K562 (cell line): ENCODE measurements around the gene TRIP10. TPM values are rescaled to one million over a fixed set of nuclear protein-coding genes. Genes with fewer than 3 reads are reported as not detected.

Experiments used
- ATF1 ChIP-seq, 2 experiments: fragments of 450-650 bp in 1 of 2; IDR thresholded peaks; 2 replicates each; pipeline ENCODE4 v1.6.1; 2016; ENCODE audit warnings: missing compliant biosample characterization in 1 of 2, missing genetic modification characterization in 1 of 2
- ATF7 ChIP-seq: fragments of 450-650 bp; IDR thresholded peaks from 2 replicates; pipeline ENCODE4 v1.7.1; 2014; ENCODE audit warnings: mild to moderate bottlenecking, moderate library complexity
- BCL6 ChIP-seq: fragments of 250-450 bp; sonication (Bioruptor Pico); IDR thresholded peaks from 2 replicates; pipeline ENCODE4 v1.4.0; 2020
- CREB1 ChIP-seq, 2 experiments: sonication (generic) in 1 of 2; formaldehyde crosslinking in 1 of 2; IDR thresholded peaks; 2 replicates each; pipeline versions ENCODE4 v1.6.1 to v1.8.0; 2012 to 2022; ENCODE audit warnings: inconsistent platforms in 1 of 2, mild to moderate bottlenecking in 1 of 2, missing genetic modification reagents in 1 of 2, moderate library complexity in 1 of 2
- EGR1 ChIP-seq: fragments of 450-650 bp; conservative IDR thresholded peaks from 2 replicates; pipeline ENCODE4 v1.6.1; 2017; ENCODE audit warnings: mild to moderate bottlenecking
- EHMT2 ChIP-seq: fragments of 450-650 bp; IDR thresholded peaks from 2 replicates; pipeline ENCODE4 v1.6.1; 2018; ENCODE audit warnings: antibody characterized with exemption
- KLF13 ChIP-seq: fragments of 450-650 bp; IDR thresholded peaks from 2 replicates; pipeline ENCODE4 v1.6.1; 2016; ENCODE audit warnings: missing genetic modification characterization, low read depth, mild to moderate bottlenecking, missing compliant biosample characterization, moderate library complexity, borderline replicate concordance
- MAZ ChIP-seq, 2 experiments: fragments of 450-650 bp in 1 of 2; sonication (generic) in 1 of 2; formaldehyde crosslinking; IDR thresholded peaks in 1 of 2; conservative IDR thresholded peaks in 1 of 2; 2 replicates each; pipeline versions ENCODE4 v1.4.0 to v1.5.0; 2020; ENCODE audit warnings: mild to moderate bottlenecking in 1 of 2, missing genetic modification reagents in 1 of 2
- MEIS2 ChIP-seq: fragments of 450-650 bp; IDR thresholded peaks from 2 replicates; pipeline ENCODE4 v1.6.1; 2014; ENCODE audit warnings: mild to moderate bottlenecking; ENCODE audit not compliant: partially characterized antibody
- NBN ChIP-seq: fragments of 450-650 bp; IDR thresholded peaks from 2 replicates; pipeline ENCODE4 v1.6.1; 2016; ENCODE audit warnings: low read depth, mild to moderate bottlenecking
- SP1 ChIP-seq: sonication (generic); formaldehyde crosslinking; IDR thresholded peaks from 2 replicates; pipeline ENCODE4 v1.8.1; 2022; ENCODE audit warnings: mild to moderate bottlenecking, missing genetic modification reagents
- SRF ChIP-seq, 2 experiments: fragments of 250-450, 450-650 bp in 1 of 2; sonication (Bioruptor Pico) in 1 of 2; sonication (generic) in 1 of 2; formaldehyde crosslinking; IDR thresholded peaks; 2 replicates each; pipeline versions ENCODE4 v1.5.0 to v1.5.1; 2020 to 2022; ENCODE audit warnings: mild to moderate bottlenecking in 1 of 2, missing genetic modification reagents in 1 of 2
- TBP ChIP-seq: optimal IDR thresholded peaks from 2 replicates; pipeline ENCODE3; 2011; ENCODE audit warnings: low read depth, low read length, improper control_type of control experiment
- TCF7 ChIP-seq: sonication (generic); IDR thresholded peaks from 2 replicates; pipeline ENCODE4 v1.6.1; 2016; ENCODE audit warnings: antibody characterized with exemption, borderline replicate concordance
- ZBTB7A ChIP-seq: IDR thresholded peaks from 2 replicates; pipeline ENCODE4 v1.6.1; 2011; ENCODE audit warnings: low read depth, mild to moderate bottlenecking, low read length, moderate library complexity, borderline replicate concordance; ENCODE audit not compliant: control insufficient read depth
- ZNF146 ChIP-seq: IDR thresholded peaks from one replicate; pipeline ENCODE4 v1.6.1; 2018; ENCODE audit warnings: missing compliant biosample characterization; ENCODE audit not compliant: unreplicated experiment
- ZSCAN29 ChIP-seq: fragments of 450-650 bp; IDR thresholded peaks from 2 replicates; pipeline ENCODE4 v1.6.1; 2017
- polyA plus RNA-seq, 8 experiments: library from polyadenylated mRNA; depleted of rRNA in 4 of 8; stranded (reverse) in 5 of 8; unstranded in 3 of 8; fragments of >200 nt; fragmentation: Nextera tagmentation in 2 of 8; fragmentation: Illumina TruSeq in 1 of 8; extraction: Ambion mirVana in 2 of 8; extraction: Trizol in 1 of 8; gene quantifications; 2 replicates each; pipeline versions ENCODE4 v1.2.1 to v1.2.3, GENCODE V29; 2011 to 2014; ENCODE audit warnings: inconsistent platforms in 1 of 8, missing spikeins in 1 of 8
- total RNA-seq, 7 experiments: library from RNA; depleted of rRNA in 6 of 7; stranded (reverse); fragments of >200 nt in 6 of 7; fragmentation: Illumina TruSeq in 2 of 7; extraction: Trizol in 2 of 7; gene quantifications; 2 replicates each; pipeline versions ENCODE4 v1.2.1 to v1.2.3, GENCODE V29; 2011 to 2021; ENCODE audit warnings: low replicate concordance in 1 of 7
- TF ChIP-seq, protein P1 (sequence below): fragments of 450-650 bp; IDR thresholded peaks from 2 replicates; pipeline ENCODE4 v1.6.1; 2018; ENCODE audit not compliant: partially characterized antibody
- TF ChIP-seq, protein P2 (sequence below): sonication (generic); formaldehyde crosslinking; IDR thresholded peaks from 2 replicates; pipeline ENCODE4 v1.8.0; 2022; ENCODE audit warnings: missing genetic modification reagents, mild to moderate bottlenecking, borderline replicate concordance
- TF ChIP-seq, protein P3 (sequence below): IDR thresholded peaks from 2 replicates; pipeline ENCODE4 v1.6.1; 2016; ENCODE audit warnings: missing genetic modification characterization, missing compliant biosample characterization

Gene TRIP10
- total and polyA plus RNA-seq, 9 of the 15 experiments (the other 6 are each of a cell fraction or from before 2014, with no cell fraction given), result 1.2 to 66.8 (median 36.1) TPM

DNA sequence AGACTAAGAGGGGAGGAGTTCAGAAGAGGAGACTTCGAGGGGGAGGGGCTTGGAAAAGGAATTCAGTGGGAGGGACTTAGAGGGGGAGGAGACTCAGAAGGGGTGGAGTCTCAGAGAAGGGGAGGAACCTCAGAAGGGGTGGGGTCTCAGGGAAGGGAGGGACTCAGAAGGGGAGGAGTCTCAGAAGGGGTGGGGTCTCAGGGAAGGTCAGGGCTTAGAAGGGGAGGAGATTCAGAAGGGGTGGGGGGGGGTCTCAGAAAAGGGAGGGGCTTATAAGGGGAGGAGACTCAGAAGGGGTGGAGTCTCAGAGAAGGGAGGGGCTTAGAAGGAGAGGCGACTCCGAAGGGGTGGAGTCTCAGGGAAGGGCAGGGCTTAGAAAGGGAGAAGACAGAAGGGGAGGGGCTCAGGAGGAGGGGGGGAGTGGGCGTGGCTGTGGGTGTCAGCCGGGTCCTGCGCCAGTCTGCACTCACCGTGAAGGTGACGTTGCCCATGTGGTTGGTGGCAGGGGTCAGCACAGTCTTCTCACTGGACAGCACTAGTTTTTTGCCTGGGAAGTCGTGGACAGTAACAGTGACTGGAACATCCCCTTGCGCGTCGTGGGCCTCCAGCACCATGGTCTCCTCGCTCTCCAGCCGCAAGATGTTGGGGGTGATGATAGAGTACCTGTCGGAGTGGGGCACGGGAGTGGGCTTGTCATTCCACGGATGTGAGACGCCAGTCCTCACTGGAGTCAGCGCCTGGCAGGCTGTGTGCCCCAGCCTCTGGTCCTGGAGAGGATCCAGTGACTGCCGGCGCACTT, 20.5 kb upstream of the TRIP10 start (continued):
- TF ChIP-seq, protein P1, sequence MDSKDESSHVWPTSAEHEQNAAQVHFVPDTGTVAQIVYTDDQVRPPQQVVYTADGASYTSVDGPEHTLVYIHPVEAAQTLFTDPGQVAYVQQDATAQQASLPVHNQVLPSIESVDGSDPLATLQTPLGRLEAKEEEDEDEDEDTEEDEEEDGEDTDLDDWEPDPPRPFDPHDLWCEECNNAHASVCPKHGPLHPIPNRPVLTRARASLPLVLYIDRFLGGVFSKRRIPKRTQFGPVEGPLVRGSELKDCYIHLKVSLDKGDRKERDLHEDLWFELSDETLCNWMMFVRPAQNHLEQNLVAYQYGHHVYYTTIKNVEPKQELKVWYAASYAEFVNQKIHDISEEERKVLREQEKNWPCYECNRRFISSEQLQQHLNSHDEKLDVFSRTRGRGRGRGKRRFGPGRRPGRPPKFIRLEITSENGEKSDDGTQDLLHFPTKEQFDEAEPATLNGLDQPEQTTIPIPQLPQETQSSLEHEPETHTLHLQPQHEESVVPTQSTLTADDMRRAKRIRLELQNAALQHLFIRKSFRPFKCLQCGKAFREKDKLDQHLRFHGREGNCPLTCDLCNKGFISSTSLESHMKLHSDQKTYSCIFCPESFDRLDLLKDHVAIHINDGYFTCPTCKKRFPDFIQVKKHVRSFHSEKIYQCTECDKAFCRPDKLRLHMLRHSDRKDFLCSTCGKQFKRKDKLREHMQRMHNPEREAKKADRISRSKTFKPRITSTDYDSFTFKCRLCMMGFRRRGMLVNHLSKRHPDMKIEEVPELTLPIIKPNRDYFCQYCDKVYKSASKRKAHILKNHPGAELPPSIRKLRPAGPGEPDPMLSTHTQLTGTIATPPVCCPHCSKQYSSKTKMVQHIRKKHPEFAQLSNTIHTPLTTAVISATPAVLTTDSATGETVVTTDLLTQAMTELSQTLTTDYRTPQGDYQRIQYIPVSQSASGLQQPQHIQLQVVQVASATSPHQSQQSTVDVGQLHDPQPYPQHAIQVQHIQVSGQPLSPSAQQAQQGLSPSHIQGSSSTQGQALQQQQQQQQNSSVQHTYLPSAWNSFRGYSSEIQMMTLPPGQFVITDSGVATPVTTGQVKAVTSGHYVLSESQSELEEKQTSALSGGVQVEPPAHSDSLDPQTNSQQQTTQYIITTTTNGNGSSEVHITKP, result peak; percentile 23
- TF ChIP-seq MAZ (CRISPR knock-in tag; conservative IDR thresholded peaks at IDR 0.05 in 1 of 2, IDR thresholded peaks at IDR 0.05 in 1 of 2), result peak in 1 of 2 experiments; percentile 69; a peak in 2 of 4 replicates
- TF ChIP-seq, protein P2, sequence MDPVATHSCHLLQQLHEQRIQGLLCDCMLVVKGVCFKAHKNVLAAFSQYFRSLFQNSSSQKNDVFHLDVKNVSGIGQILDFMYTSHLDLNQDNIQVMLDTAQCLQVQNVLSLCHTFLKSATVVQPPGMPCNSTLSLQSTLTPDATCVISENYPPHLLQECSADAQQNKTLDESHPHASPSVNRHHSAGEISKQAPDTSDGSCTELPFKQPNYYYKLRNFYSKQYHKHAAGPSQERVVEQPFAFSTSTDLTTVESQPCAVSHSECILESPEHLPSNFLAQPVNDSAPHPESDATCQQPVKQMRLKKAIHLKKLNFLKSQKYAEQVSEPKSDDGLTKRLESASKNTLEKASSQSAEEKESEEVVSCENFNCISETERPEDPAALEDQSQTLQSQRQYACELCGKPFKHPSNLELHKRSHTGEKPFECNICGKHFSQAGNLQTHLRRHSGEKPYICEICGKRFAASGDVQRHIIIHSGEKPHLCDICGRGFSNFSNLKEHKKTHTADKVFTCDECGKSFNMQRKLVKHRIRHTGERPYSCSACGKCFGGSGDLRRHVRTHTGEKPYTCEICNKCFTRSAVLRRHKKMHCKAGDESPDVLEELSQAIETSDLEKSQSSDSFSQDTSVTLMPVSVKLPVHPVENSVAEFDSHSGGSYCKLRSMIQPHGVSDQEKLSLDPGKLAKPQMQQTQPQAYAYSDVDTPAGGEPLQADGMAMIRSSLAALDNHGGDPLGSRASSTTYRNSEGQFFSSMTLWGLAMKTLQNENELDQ (CRISPR knock-in tag), result no peak
- peak; percentile 39 for TF ChIP-seq TBP
- TF ChIP-seq CREB1 (IDR thresholded peaks at IDR 0.05), result no peak
- 0 out of 2 replicates have a peak, but pooled peaks have one; percentile 36 for TF ChIP-seq CREB1 (CRISPR knock-in tag; IDR thresholded peaks at IDR 0.05)
- no peak for TF ChIP-seq NBN
- TF ChIP-seq, protein P3, sequence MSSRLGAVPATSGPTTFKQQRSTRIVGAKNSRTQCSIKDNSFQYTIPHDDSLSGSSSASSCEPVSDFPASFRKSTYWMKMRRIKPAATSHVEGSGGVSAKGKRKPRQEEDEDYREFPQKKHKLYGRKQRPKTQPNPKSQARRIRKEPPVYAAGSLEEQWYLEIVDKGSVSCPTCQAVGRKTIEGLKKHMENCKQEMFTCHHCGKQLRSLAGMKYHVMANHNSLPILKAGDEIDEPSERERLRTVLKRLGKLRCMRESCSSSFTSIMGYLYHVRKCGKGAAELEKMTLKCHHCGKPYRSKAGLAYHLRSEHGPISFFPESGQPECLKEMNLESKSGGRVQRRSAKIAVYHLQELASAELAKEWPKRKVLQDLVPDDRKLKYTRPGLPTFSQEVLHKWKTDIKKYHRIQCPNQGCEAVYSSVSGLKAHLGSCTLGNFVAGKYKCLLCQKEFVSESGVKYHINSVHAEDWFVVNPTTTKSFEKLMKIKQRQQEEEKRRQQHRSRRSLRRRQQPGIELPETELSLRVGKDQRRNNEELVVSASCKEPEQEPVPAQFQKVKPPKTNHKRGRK (tag), result no peak
- no peak for TF ChIP-seq ZNF146 (CRISPR knock-in tag)
- peak; percentile 77; the same call in 1 of the 2 replicates for TF ChIP-seq ZBTB7A
- TF ChIP-seq KLF13 (tag), result peak; percentile 79; the same call in 1 of the 2 replicates
- TF ChIP-seq ATF7, result 0 out of 2 replicates have a peak, but pooled peaks have one; percentile 24
- TF ChIP-seq EHMT2, result no peak
- TF ChIP-seq TCF7, result 0 out of 2 replicates have a peak, but pooled peaks have one; percentile 32
- TF ChIP-seq SP1, result peak; percentile 81; the same call in 1 of the 2 replicates
- TF ChIP-seq MEIS2, result peak; percentile 9
- no peak for TF ChIP-seq ZSCAN29
- TF ChIP-seq ATF1 (CRISPR knock-in tag; IDR thresholded peaks at IDR 0.05), result no peak
- peak; percentile 57 for TF ChIP-seq ATF1 (tag; IDR thresholded peaks at IDR 0.05)
- peak; percentile 43; the same call in 1 of the 2 replicates for TF ChIP-seq EGR1
- TF ChIP-seq SRF (CRISPR knock-in tag; IDR thresholded peaks at IDR 0.05), result peak in 1 of 2 experiments; percentile 60; a peak in 1 of 4 replicates
- TF ChIP-seq BCL6 (CRISPR knock-in tag), result no peak
